GM10266 (cell line): ENCODE measurements around the gene IER2.

Experiments
- DNase-seq: peaks from one replicate; pipeline ENCODE4 v3.0.0; 2012; ENCODE audit errors: extremely low spot score
- CTCF ChIP-seq: IDR thresholded peaks from 2 replicates; pipeline ENCODE4 v1.5.1; 2012; ENCODE audit warnings: mild to moderate bottlenecking, low read depth; ENCODE audit not compliant: control insufficient read depth, insufficient read depth; ENCODE audit errors: missing control alignments

IER2 gene

GRCh38 chr19:13149628-13150186 is 504 bp upstream of the IER2 start:
- no peak for DNase-seq
- no peak for TF ChIP-seq CTCF

- no peak for DNase-seq
- no peak for TF ChIP-seq CTCF
These were observed 857 bp downstream of the IER2 start for GRCh38 chr19:13150931-13151604.

- no peak for TF ChIP-seq CTCF
- DNase-seq = peak; percentile 97
These were observed 1.6 kb downstream of the IER2 start for GRCh38 chr19:13151605-13152355.

- no peak for TF ChIP-seq CTCF
- no peak for DNase-seq
These were observed 2.3 kb downstream of the IER2 start for GRCh38 chr19:13152356-13152973.

- DNase-seq = peak; percentile 95
- TF ChIP-seq CTCF = peak; percentile 25
These were observed 2.9 kb downstream of the IER2 start for GRCh38 chr19:13152974-13153568.

GRCh38 chr19:13153569-13154240 is 3.5 kb downstream of the IER2 start:
- TF ChIP-seq CTCF = peak; percentile 20
- DNase-seq = no peak
